Right lobe of liver (tissue), 6 donors: ENCODE results near the gene PLXNA1. TPM values are rescaled to one million over a fixed set of nuclear protein-coding genes. Genes with fewer than 3 reads are reported as not detected.

Source experiments
- ATAC-seq, 4 donors: fragments of 200-7000 bp; cut with Tn5 transposase; one replicate each; pipeline ENCODE4 v1.9.1; 2020; ENCODE audit warnings: mild to moderate bottlenecking in 4 of 4, moderate library complexity in 4 of 4
- DNase-seq, 3 donors: peaks; one replicate each; pipeline ENCODE4 v3.0.0-alpha.2; 2020
- H3K27ac ChIP-seq, 3 donors: fragments of 200-600 bp; one replicate each; pipeline ENCODE4 v1.8.0; 2022
- H3K27me3 ChIP-seq, 2 donors: fragments of 200-600 bp; one replicate each; pipeline ENCODE4 v1.8.0; 2022
- H3K36me3 ChIP-seq, 4 donors: fragments of 200-600 bp; sonication (generic) in 1 of 4; one replicate each; pipeline versions ENCODE4 v1.5.1 to v1.8.0; 2017 to 2022; ENCODE audit warnings: control low read depth in 1 of 4
- H3K4me1 ChIP-seq, 4 donors: fragments of 200-600 bp; sonication (generic) in 1 of 4; one replicate each; pipeline versions ENCODE4 v1.5.1 to v1.8.0; 2017 to 2022; ENCODE audit warnings: control low read depth in 1 of 4
- H3K4me3 ChIP-seq, 3 donors: fragments of 200-600 bp; one replicate each; pipeline ENCODE4 v1.8.0; 2022
- H3K9me3 ChIP-seq, 4 donors: fragments of 200-600 bp; sonication (generic) in 1 of 4; one replicate each; pipeline versions ENCODE4 v1.5.1 to v1.8.0; 2017 to 2022; ENCODE audit warnings: control low read depth in 1 of 4
- CTCF ChIP-seq, 4 donors: fragments of 200-600 bp in 3 of 4; fragments of 450-650 bp in 1 of 4; IDR thresholded peaks; one replicate each; pipeline versions ENCODE4 v1.5.1 to v1.8.0; 2016 to 2022; ENCODE audit warnings: antibody characterized with exemption in 4 of 4, mild to moderate bottlenecking in 2 of 4
- POLR2A ChIP-seq: fragments of 450-650 bp; IDR thresholded peaks from one replicate; pipeline ENCODE4 v1.6.1; 2017; ENCODE audit warnings: antibody characterized with exemption, mild to moderate bottlenecking
- WGBS: methylation state at CpG from one replicate; pipeline ENCODE4 v1.1.6; 2018; ENCODE audit warnings: low coverage, low lambda C conversion rate; ENCODE audit not compliant: insufficient coverage; ENCODE audit errors: missing lambda C conversion rate; 5-methylcytosine and 5-hydroxymethylcytosine counted together
- intact Hi-C, 2 donors: fragments of 100-400 bp; cut with DNase I; formaldehyde crosslinking; loops; one replicate each; pipeline versions ENCODE4 v1.11.2 to v1.14.1; 2022
- total RNA-seq, 6 experiments: library from RNA; depleted of rRNA in 2 of 6; stranded (reverse); fragments of >200 nt in 2 of 6; fragmentation: NEBNext Ultra II Directional in 3 of 6; extraction: Animal tissue kit (Norgen Biotek cat#: 25700) in 3 of 6; gene quantifications; one replicate each; pipeline versions ENCODE4 v1.1.0 to v1.2.4, GENCODE V29; 2016 to 2023
- donor health status: DM: no; HTN: yes; CAD: no.
- donor health status: DM: no; HTN: no; CAD: no.
- donor health status: DM: no; HTN: no; CAD: no.
- donor health status: DM: no; HTN: yes; CAD: no.
- donor health status: DM: no; HTN: yes; CAD: no.

PLXNA1 gene
- total RNA-seq, 6 experiments from 2014 or later: 2.0 to 8.7 (median 5.6) TPM

GRCh38 chr3:127030508-127031412 lies 47.8 kb downstream of the PLXNA1 start:
- intact Hi-C loops: no loop called here
- no peak for ATAC-seq

GRCh38 chr3:127031413-127031810 lies 48.5 kb downstream of the PLXNA1 start:
- WGBS: 87% methylated on average over 6 of the region's 9 CpGs
- TF ChIP-seq CTCF (IDR thresholded peaks at IDR 0.05): no peak
- Histone ChIP-seq H3K36me3 (no peaks in the 10 kb centered on the region), H3K27me3 (no peaks in the 10 kb centered on the region), H3K4me1 (no peaks in the 10 kb centered on the region), H3K4me3 (no peak overlapping the region), H3K27ac (no peak overlapping the region), H3K9me3 (no peaks in the 10 kb centered on the region)
- DNase-seq: no peak
- intact Hi-C loops: no loop called here
- no peak for ATAC-seq

More at GRCh38 chr3:127030508-127031412, 47.8 kb downstream of the PLXNA1 start:
- no peak overlapping the region for H3K27ac ChIP-seq
- TF ChIP-seq CTCF (IDR thresholded peaks at IDR 0.05): no peak
- no peak for TF ChIP-seq POLR2A
- no peaks in the 10 kb centered on the region for H3K36me3 ChIP-seq
- WGBS: 100% methylated on average over 1 of the region's 19 CpGs
- no peak for DNase-seq
- H3K4me3 ChIP-seq: no peak overlapping the region
- no peaks in the 10 kb centered on the region for H3K27me3 ChIP-seq
- H3K9me3 ChIP-seq: no peaks in the 10 kb centered on the region
- no peaks in the 10 kb centered on the region for H3K4me1 ChIP-seq

GRCh38 chr3:127031845-127032244 lies 48.9 kb downstream of the PLXNA1 start:
- no peak overlapping the region for H3K4me3 ChIP-seq
- H3K36me3 ChIP-seq: no peaks in the 10 kb centered on the region
- H3K27ac ChIP-seq: no peak overlapping the region
- WGBS: no CpG with 5 or more reads among the region's 7 CpGs
- no peaks in the 10 kb centered on the region for H3K9me3 ChIP-seq
- ATAC-seq (no peak), DNase-seq (no peak)
- no peaks in the 10 kb centered on the region for H3K27me3 ChIP-seq
- intact Hi-C loops: no loop called here
- no peak for TF ChIP-seq POLR2A
- TF ChIP-seq CTCF (IDR thresholded peaks at IDR 0.05): no peak
- H3K4me1 ChIP-seq: no peaks in the 10 kb centered on the region

GRCh38 chr3:127032296-127032990 lies 49.5 kb downstream of the PLXNA1 start:
- H3K9me3 ChIP-seq: no peaks in the 10 kb centered on the region
- no CpG with 5 or more reads among the region's 21 CpGs for WGBS
- no peak overlapping the region for H3K27ac ChIP-seq
- intact Hi-C loops: no loop called here
- H3K4me3 ChIP-seq: no peak overlapping the region
- no peaks in the 10 kb centered on the region for H3K36me3 ChIP-seq
- H3K4me1 ChIP-seq: no peaks in the 10 kb centered on the region
- TF ChIP-seq CTCF (IDR thresholded peaks at IDR 0.05): no peak
- TF ChIP-seq POLR2A: no peak
- H3K27me3 ChIP-seq: no peaks in the 10 kb centered on the region
- DNase-seq (peak in 1 of 3 donors; percentile 23), ATAC-seq (no peak)

Other genes starting within 250 kb of the PLXNA1 start
- not detected for gene PRR23E, start 210.0 kb downstream of the PLXNA1 start, total RNA-seq